Neural cell (in vitro differentiated cells): ENCODE results near the gene KLF18.

Source experiments
- CTCF ChIP-seq: fragments of 450-650 bp; IDR thresholded peaks from 2 replicates; pipeline ENCODE4 v1.5.1; 2014; ENCODE audit warnings: antibody characterized with exemption, mild to moderate bottlenecking, moderate library complexity; ENCODE audit not compliant: poor library complexity, severe bottlenecking
- EP300 ChIP-seq: fragments of 450-650 bp; conservative IDR thresholded peaks from 2 replicates; pipeline ENCODE4 v1.6.1; 2014; ENCODE audit warnings: antibody characterized with exemption, mild to moderate bottlenecking, moderate library complexity; ENCODE audit not compliant: poor library complexity, severe bottlenecking
- EZH2 ChIP-seq: fragments of 200-600, 300-800 bp; shearing (Covaris generic), sonication (generic); IDR thresholded peaks from 2 replicates; pipeline ENCODE4 v1.6.1; 2014; ENCODE audit warnings: antibody characterized with exemption, low read length, borderline replicate concordance, mild to moderate bottlenecking; ENCODE audit not compliant: insufficient read depth, poor library complexity, severe bottlenecking
- POLR2AphosphoS5 ChIP-seq: IDR thresholded peaks from 2 replicates; pipeline ENCODE4 v1.6.1; 2012
- RAD21 ChIP-seq: fragments of 450-650 bp; conservative IDR thresholded peaks from 2 replicates; pipeline ENCODE4 v1.6.1; 2014; ENCODE audit warnings: antibody characterized with exemption, mild to moderate bottlenecking, moderate library complexity

- TF ChIP-seq EP300 = no peak
- TF ChIP-seq RAD21 = no peak
- no peak for TF ChIP-seq CTCF
- TF ChIP-seq EZH2 = no peak
- TF ChIP-seq POLR2AphosphoS5 = no peak
Observed at GRCh38 chr1:44113095-44113609, 28.3 kb downstream of the KLF18 start.
